Activated CD8-positive, alpha-beta T cell treated with anti-CD3 and anti-CD28 coated beads, Interleukin-2, amount 10 ng/mL, durations not matched to agents 7 days and 5 days (primary cell): Measurements from ENCODE around the gene ALDH1L1. TPM values are rescaled to one million over a fixed set of nuclear protein-coding genes. Genes with fewer than 3 reads are reported as not detected.

Experiments
- ATAC-seq: fragments of 150-1000 bp; cut with Tn5 transposase; one replicate; pipeline ENCODE4 v1.10.0; 2021; ENCODE audit warnings: moderate library complexity
- CTCF ChIA-PET: fragments of 350-600 bp; sonication (Branson Sonifier 250); formaldehyde crosslinking; loops from one replicate; lab custom pipeline; 2021; ENCODE audit warnings: antibody characterized with exemption; lab: Charles Lee
- POLR2A ChIA-PET: fragments of 350-600 bp; sonication (Branson Sonifier 250); formaldehyde crosslinking; loops from one replicate; lab custom pipeline; 2021; ENCODE audit warnings: antibody characterized with exemption; lab: Charles Lee
- DNase-seq: peaks from one replicate; pipeline ENCODE4 v3.0.0-alpha.2; 2020
- H3K27ac Mint-ChIP-seq: one replicate; pipeline ENCODE4 v1.8.0; 2021; ENCODE audit warnings: mild to moderate bottlenecking, mixed read lengths
- H3K27me3 Mint-ChIP-seq: one replicate; pipeline ENCODE4 v1.8.0; 2021; ENCODE audit warnings: low read depth, mixed read lengths
- H3K36me3 Mint-ChIP-seq: one replicate; pipeline ENCODE4 v1.8.0; 2021; ENCODE audit warnings: low read depth, mixed read lengths
- H3K4me1 Mint-ChIP-seq: one replicate; pipeline ENCODE4 v1.8.0; 2021; ENCODE audit warnings: low read depth, mixed read lengths
- H3K4me3 Mint-ChIP-seq: one replicate; pipeline ENCODE4 v1.8.0; 2021; ENCODE audit warnings: mild to moderate bottlenecking, mixed read lengths
- H3K9me3 Mint-ChIP-seq: one replicate; pipeline ENCODE4 v1.8.0; 2022; ENCODE audit warnings: mixed read lengths; ENCODE audit not compliant: insufficient read depth
- total RNA-seq, 2 experiments: library from RNA; stranded (reverse); gene quantifications; one replicate each; pipeline ENCODE4 v1.2.3, GENCODE V29; 2021

ALDH1L1 gene
- total RNA-seq, result not detected

DNA sequence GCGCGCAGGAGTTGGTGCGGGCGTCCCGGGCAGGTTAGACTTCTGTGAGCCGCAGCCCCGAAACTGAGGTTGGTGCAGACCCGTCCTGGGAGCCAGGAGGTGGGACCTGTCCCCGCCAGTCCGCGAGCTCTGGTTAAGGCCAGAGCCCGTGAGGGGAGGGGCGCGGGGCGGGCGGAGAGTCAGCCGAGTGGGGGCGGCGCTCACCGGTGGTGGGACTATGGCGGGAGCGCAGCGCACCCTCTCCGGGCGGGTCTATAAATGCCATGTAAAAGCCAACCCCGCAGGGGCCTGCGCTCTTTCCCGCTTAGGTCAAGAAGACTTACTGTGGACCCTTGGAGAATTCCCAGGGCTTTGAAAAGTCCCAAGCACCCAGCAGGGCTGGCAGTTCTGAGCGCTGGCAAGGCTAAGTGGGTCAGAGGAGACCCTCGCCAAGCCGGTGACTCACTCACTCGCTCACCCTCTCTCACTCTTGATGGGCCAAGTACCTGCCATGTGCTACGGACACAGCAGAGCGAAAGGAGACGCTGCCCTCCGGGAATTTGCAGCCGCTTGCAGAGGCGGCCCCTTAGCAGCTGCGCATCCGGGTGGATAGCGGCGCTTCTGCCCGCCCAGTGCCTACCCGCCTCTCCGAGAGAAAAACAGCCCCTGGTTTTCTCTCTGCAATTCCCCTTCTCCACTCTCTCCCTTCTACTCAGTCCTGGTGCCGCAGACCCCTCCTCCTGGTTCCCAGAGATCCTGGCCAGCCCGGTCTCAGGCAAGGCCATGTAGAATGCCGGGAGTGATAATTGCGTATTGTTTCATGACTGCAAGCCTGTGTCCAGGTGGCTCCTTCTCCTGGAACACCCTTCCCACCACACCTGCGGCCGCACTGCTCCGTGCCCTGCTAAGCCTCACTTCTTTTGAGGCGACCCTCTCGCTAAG lies at the start of gene ALDH1L1:
Gene ALDH1L1, minus strand, starts transcription at position 110 of the 921 bp plus-strand sequence. CDS start 19,607 bp downstream, outside the sequence.
- DNase-seq (no peak), ATAC-seq (no peak)
- Mint-ChIP-seq H3K27me3 (peaks cover 44% of the 10 kb centered on the region), H3K9me3 (no peaks in the 10 kb centered on the region), H3K36me3 (no peaks in the 10 kb centered on the region), H3K4me1 (no peaks in the 10 kb centered on the region), H3K4me3 (no peak within 1 kb of the TSS), H3K27ac (no peak within 1 kb of the TSS)
- ChIA-PET POLR2A (no interaction called here), CTCF (no interaction called here)

DNA sequence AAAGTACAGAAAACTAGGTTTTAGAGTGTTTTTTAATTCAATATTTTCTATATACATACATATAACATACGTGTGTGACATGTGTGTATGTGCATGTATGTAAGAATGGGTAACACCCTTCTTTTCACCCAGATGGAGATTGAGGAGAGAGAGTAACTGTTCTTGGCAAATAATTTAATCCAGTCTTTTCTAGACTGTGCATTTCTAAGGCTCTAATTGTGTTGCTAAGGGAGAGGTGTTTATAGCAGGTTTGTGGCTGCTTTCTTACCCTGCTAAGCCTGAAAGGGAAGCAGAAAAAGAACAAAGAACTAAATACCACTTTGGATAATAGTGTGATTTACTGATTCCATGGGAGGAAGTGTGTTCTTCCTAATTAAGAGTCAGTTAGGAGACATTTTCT lies 46.0 kb upstream of the ALDH1L1 start:
- no peak overlapping the region for H3K27ac Mint-ChIP-seq
- no peak overlapping the region for H3K4me3 Mint-ChIP-seq
- peaks cover 17% of the 10 kb centered on the region for H3K27me3 Mint-ChIP-seq
- ATAC-seq (no peak), DNase-seq (no peak)
- no peaks in the 10 kb centered on the region for H3K4me1 Mint-ChIP-seq
- CTCF ChIA-PET, result no interaction called here
- no peaks in the 10 kb centered on the region for H3K36me3 Mint-ChIP-seq
- H3K9me3 Mint-ChIP-seq, result no peaks in the 10 kb centered on the region
- POLR2A ChIA-PET, result no interaction called here

DNA sequence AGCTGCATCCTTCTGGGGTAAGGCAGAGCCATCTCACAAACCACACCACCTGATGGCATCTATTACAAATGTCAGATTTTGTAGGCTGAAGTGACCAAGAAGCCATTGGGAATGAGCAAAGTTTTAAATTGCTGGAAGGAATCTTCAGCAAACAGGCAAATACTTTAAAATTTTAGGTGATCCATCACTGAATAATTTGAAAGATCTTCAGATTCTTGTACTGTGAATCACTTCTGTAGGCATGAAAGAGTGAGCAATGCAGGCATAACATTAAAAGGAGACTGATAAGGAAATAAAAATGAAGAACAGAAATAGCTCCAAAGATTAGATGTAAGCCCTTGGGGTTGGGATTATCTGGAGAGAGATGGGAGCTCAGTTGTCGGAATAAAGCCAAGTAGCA lies 36.0 kb upstream of the ALDH1L1 start:
- H3K9me3 Mint-ChIP-seq, result no peaks in the 10 kb centered on the region
- no peak overlapping the region for H3K4me3 Mint-ChIP-seq
- ChIA-PET CTCF (no interaction called here), POLR2A (no interaction called here)
- H3K27me3 Mint-ChIP-seq, result peaks cover 46% of the 10 kb centered on the region
- H3K4me1 Mint-ChIP-seq, result no peaks in the 10 kb centered on the region
- ATAC-seq (no peak), DNase-seq (no peak)
- no peak overlapping the region for H3K27ac Mint-ChIP-seq
- H3K36me3 Mint-ChIP-seq, result no peaks in the 10 kb centered on the region

DNA sequence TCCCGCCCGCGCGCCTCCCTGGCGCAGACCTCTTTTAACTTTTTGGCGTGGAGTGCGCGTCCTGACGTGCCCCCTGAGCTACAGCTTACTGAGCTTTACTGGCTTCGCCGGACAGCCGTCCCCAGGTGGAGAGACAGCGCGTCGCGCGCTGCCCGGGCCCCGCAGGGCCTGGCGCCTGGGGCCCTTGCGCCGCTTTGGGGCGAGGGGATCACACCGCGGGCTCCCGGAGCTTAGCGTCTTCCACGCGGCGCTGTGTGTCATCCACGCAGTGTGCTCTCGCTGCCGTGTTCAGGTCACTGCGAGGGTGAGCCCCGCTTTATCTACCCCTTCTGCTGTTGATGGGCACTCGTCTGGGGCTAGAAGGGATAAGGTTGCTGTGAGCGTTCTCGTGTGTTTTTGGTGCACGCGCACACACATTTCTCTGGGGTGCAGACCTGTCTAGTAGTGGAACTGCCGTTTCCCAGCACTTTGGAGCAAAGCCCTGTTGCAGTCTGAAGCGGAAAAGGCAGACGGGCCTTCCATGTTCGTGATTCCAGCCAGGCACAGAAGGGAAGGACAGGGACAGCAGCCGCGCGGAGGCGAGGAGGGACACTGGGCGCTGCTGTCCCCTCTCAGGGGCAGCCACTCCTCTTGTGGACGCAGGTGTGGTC lies 33.1 kb upstream of the ALDH1L1 start:
- ChIA-PET CTCF (no interaction called here), POLR2A (no interaction called here)
- H3K4me1 Mint-ChIP-seq, result no peaks in the 10 kb centered on the region
- H3K27me3 Mint-ChIP-seq, result peaks cover 44% of the 10 kb centered on the region
- no peak for DNase-seq
- ATAC-seq, result no peak
- no peaks in the 10 kb centered on the region for H3K36me3 Mint-ChIP-seq
- H3K27ac Mint-ChIP-seq, result no peak overlapping the region
- no peaks in the 10 kb centered on the region for H3K9me3 Mint-ChIP-seq
- no peak overlapping the region for H3K4me3 Mint-ChIP-seq

DNA sequence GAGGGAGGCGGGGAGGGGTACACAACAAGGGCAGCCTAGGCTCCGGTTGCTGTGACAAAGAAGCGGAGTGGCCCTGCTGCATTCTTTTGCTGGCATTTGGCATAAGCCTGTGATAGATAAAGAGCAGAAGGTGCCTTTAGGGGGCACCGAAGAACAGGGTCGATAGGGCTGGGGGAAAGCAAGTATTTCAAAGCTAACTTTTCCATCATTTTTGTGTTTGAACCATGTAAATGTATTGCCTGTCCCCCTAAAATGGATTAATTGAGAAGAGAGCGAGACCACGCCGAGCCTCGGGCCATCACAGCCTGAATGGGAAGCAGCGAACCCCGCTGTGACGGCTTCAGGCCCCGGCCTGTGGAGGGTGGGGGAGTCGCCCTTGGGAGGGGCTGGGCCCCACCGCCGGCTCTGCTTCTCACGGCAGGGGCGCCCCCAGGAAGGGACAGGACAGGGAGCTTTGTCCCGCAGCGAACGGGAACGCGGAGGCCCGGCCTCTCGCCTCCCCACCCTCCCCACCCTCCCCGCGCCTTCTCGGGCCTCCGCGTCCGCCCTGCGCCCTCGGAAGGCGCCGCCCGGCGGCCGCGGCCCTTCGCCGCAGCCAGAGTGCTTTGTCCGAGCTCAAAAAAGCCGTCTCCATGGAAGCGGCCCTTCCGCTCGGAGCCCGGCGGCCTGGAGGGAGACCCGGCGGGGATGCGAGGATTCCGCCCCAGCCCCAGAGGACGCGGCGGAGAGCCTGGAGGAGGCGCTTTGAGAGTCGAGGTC lies 32.4 kb upstream of the ALDH1L1 start:
- CTCF ChIA-PET, result no interaction called here
- POLR2A ChIA-PET, result no interaction called here
- Mint-ChIP-seq H3K36me3 (no peaks in the 10 kb centered on the region), H3K27ac (no peak overlapping the region), H3K4me3 (no peak overlapping the region), H3K9me3 (no peaks in the 10 kb centered on the region), H3K4me1 (no peaks in the 10 kb centered on the region), H3K27me3 (peaks cover 46% of the 10 kb centered on the region)
- DNase-seq, result no peak
- ATAC-seq, result peak; percentile 33

DNA sequence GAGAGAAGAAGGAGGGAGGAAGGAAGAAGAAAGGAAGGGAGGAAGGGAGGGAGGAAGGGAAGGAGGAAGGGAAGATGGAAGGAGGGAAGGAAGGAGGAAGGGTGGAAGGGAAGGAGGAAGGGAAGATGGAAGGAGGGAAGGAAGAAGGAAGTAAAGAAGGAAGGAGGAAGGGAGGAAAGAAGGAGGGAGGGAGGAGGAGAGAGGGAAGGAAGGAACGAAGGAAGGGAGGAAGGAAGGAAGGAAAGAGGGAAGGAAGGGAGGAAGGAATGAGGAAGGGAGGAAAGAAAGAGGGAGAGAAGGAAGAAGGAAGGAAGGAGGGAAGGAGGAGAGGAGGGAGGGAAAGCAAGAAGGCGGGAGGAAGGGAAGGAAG lies 31.8 kb upstream of the ALDH1L1 start:
- Mint-ChIP-seq H3K4me1 (no peaks in the 10 kb centered on the region), H3K9me3 (no peaks in the 10 kb centered on the region), H3K36me3 (no peaks in the 10 kb centered on the region), H3K27ac (no peak overlapping the region), H3K4me3 (no peak overlapping the region), H3K27me3 (peaks cover 46% of the 10 kb centered on the region)
- POLR2A ChIA-PET, result no interaction called here
- ATAC-seq (no peak), DNase-seq (no peak)
- CTCF ChIA-PET, result no interaction called here

DNA sequence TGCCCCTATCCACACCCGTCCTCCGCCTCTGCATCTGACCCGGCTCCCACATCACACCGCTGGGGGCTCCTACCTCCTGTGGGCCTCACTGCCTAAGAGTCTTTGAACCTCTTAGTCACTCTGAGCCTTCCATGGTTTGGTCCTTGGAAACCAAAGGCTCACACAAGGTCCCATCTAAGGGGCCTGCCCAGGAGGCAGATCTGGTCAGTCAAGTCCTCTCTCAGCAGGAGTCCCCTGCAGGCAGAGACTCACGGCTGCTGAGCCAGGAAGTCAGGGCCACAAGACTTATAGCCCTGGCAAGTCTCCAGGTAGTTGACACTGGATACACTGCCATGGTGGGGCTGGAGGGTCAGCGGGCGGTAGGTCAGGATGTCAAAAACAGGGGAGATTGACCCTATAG lies 31.2 kb upstream of the ALDH1L1 start:
- ATAC-seq, result no peak
- Mint-ChIP-seq H3K4me1 (no peaks in the 10 kb centered on the region), H3K36me3 (no peaks in the 10 kb centered on the region), H3K27me3 (peaks cover 42% of the 10 kb centered on the region), H3K4me3 (no peak overlapping the region), H3K27ac (no peak overlapping the region), H3K9me3 (no peaks in the 10 kb centered on the region)
- no peak for DNase-seq
- ChIA-PET POLR2A (no interaction called here), CTCF (no interaction called here)

DNA sequence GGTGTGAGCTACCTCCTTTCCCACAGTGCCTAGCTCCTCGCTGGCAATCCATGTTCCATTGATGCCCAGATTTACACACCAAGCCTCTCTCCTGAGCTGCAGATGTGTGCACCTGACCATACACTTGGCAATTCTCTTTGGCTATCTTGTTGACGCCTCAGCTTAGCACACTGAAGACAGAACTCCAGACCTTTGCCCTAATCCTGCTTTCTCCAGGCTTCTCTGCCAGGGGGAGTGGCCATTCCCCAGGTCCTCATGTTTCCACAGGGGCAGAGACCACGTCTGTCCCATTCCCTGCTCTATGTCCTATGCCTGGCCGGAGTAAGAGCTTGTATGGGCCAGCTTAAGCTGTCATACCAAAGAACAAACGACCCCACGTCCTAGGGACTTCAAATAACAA lies 30.2 kb upstream of the ALDH1L1 start:
- Mint-ChIP-seq H3K9me3 (no peaks in the 10 kb centered on the region), H3K4me3 (no peak overlapping the region), H3K36me3 (no peaks in the 10 kb centered on the region), H3K27me3 (peaks cover 38% of the 10 kb centered on the region), H3K27ac (no peak overlapping the region), H3K4me1 (no peaks in the 10 kb centered on the region)
- ATAC-seq, result no peak
- DNase-seq, result no peak
- ChIA-PET POLR2A (no interaction called here), CTCF (no interaction called here)

DNA sequence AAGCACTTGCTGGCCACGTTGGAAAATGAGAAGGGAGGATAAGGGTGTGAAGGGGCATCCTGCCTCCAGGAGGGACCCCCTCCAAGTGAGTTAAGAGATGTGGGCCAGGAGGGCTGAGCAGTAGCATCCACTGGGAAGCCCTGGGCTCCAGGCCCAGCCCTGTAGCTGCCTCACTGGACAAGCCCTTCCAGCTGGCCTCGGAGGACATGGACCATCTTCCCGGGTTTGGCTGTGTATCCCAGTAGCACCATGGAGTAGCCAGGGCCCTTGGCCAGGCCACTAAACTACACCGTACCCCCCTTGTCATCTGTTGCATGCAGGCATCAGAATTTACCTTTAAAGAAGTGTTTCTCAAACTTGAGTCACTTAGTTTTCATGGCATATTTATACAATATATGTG lies 29.4 kb upstream of the ALDH1L1 start:
- Mint-ChIP-seq H3K27ac (no peak overlapping the region), H3K9me3 (no peaks in the 10 kb centered on the region), H3K27me3 (peaks cover 33% of the 10 kb centered on the region), H3K4me3 (no peak overlapping the region), H3K4me1 (no peaks in the 10 kb centered on the region), H3K36me3 (no peaks in the 10 kb centered on the region)
- CTCF ChIA-PET, result no interaction called here
- no peak for DNase-seq
- ATAC-seq, result no peak
- POLR2A ChIA-PET, result no interaction called here

DNA sequence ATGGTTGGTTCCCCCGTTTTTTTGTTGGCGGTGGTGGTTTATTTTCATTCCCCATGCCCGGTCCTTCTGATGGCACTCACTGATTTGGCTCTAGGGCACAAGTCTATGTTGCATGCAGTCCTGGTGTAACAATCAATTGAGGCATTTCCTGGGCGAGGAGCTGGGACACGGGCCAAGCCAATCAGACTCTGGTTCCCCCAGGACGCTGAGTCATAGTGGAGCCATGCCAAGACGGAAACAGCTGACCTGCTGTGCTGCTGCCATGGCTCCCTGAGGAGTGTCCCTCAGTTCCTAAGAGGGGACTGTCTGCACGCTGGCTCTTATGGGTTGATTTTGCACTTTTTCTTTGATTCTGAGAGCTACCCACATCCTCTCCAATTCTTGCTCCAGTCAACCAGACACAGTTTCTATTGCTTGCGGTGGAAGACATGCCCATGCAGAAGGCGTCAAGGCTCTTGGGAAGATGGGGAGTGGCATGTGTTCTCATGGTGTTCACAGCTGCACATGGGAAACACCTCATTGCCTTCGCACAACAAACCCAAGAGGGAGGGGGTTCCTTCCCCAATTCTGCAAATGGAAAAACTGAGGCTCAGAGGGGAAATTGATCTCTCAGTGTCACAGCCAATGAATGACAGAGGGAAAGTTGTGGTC lies 28.3 kb upstream of the ALDH1L1 start:
- Mint-ChIP-seq H3K27ac (no peak overlapping the region), H3K4me1 (no peaks in the 10 kb centered on the region), H3K9me3 (no peaks in the 10 kb centered on the region), H3K36me3 (no peaks in the 10 kb centered on the region), H3K4me3 (no peak overlapping the region), H3K27me3 (peaks cover 23% of the 10 kb centered on the region)
- ChIA-PET CTCF (interaction anchor here (0.8 kb wide), 1 partner anchor 10 kb away, joined by 3 read pairs; no protein-coding TSS in a partner anchor), POLR2A (no interaction called here)
- DNase-seq, result no peak
- ATAC-seq, result no peak

DNA sequence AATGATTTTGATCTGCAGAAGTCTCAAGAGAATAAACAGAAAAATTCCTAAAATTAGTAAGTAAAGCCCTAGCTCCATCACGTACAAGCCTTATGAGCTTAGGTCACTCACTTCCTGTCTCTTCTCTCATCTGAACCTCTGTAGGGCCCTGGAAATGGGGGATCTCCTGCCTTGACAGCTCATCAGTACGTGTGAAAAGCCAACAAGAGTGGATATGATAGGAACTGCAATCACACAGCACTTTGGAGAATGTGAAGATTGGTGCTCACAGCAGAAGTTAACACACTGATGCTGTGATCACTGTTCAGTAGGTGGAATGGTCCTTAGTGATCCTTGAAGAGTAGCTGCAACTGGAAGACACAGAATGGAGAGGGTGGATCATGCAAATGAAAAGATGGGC lies 27.8 kb upstream of the ALDH1L1 start:
- H3K4me3 Mint-ChIP-seq, result no peak overlapping the region
- POLR2A ChIA-PET, result no interaction called here
- H3K9me3 Mint-ChIP-seq, result no peaks in the 10 kb centered on the region
- H3K27ac Mint-ChIP-seq, result no peak overlapping the region
- no peaks in the 10 kb centered on the region for H3K4me1 Mint-ChIP-seq
- CTCF ChIA-PET, result no interaction called here
- DNase-seq (no peak), ATAC-seq (no peak)
- no peaks in the 10 kb centered on the region for H3K36me3 Mint-ChIP-seq
- H3K27me3 Mint-ChIP-seq, result peaks cover 20% of the 10 kb centered on the region
